T-cell (primary cell): Measurements from ENCODE around the gene GPD2. TPM values are rescaled to one million over a fixed set of nuclear protein-coding genes. Genes with fewer than 3 reads are reported as not detected.

Source experiments
- ATAC-seq, 4 experiments: fragments of 200-7000 bp in 3 of 4; fragments of 150-1000 bp in 1 of 4; cut with Tn5 transposase; replicated peaks in 1 of 4; 1 replicate in 3 of 4; 2 replicates in 1 of 4; pipeline ENCODE4 v1.10.0; 2021; ENCODE audit warnings: moderate library complexity in 3 of 4, mild to moderate bottlenecking in 2 of 4, moderate number of reproducible peaks in 1 of 4
- CTCF ChIA-PET, 2 donors: fragments of 300-600 bp; sonication (Branson Sonifier 250); formaldehyde crosslinking; loops; one replicate each; lab custom pipeline; 2022; ENCODE audit warnings: antibody characterized with exemption in 2 of 2; lab: Charles Lee
- POLR2A ChIA-PET, 2 donors: fragments of 300-600 bp; sonication (Branson Sonifier 250); formaldehyde crosslinking; loops; one replicate each; lab custom pipeline; 2022; ENCODE audit warnings: antibody characterized with exemption in 2 of 2; lab: Charles Lee
- DNase-seq, 35 experiments: peaks; one replicate each; pipeline versions ENCODE4 v3.0.0 to v3.0.0-alpha.2; 2013 to 2023
- H3K27ac ChIP-seq: one replicate; pipeline ENCODE4 v1.5.1; 2013; ENCODE audit warnings: low read length
- H3K27me3 ChIP-seq, 2 experiments: replicated peaks in 1 of 2; 1 replicate in 1 of 2; 2 replicates in 1 of 2; pipeline versions ENCODE4 v1.6.1 to v1.7.0; 2013; ENCODE audit warnings: low read length in 1 of 2, mixed read lengths in 1 of 2; ENCODE audit not compliant: control insufficient read depth in 2 of 2, insufficient read depth in 2 of 2; ENCODE audit errors: extremely low read depth in 1 of 2
- H3K36me3 ChIP-seq, 2 donors: 1 replicate in 1 of 2; 2 replicates in 1 of 2; pipeline versions ENCODE4 v1.6.1 to v1.7.0; 2013; ENCODE audit warnings: low read length in 1 of 2; ENCODE audit not compliant: control insufficient read depth in 2 of 2, insufficient read depth in 1 of 2; ENCODE audit errors: extremely low read depth in 1 of 2
- H3K4me1 ChIP-seq, 2 experiments: 1 replicate in 1 of 2; 2 replicates in 1 of 2; pipeline versions ENCODE4 v1.6.1 to v1.7.0; 2013; ENCODE audit warnings: low read length in 2 of 2, mixed read lengths in 1 of 2; ENCODE audit not compliant: insufficient read depth in 2 of 2, control insufficient read depth in 1 of 2; ENCODE audit errors: extremely low read depth in 1 of 2
- H3K4me3 ChIP-seq, 2 donors: 1 replicate in 1 of 2; 2 replicates in 1 of 2; pipeline versions ENCODE4 v1.5.1 to v1.7.0; 2013; ENCODE audit warnings: mild to moderate bottlenecking in 2 of 2, low read length in 1 of 2, moderate library complexity in 1 of 2; ENCODE audit not compliant: control insufficient read depth in 1 of 2; ENCODE audit errors: extremely low read depth in 1 of 2
- H3K9me3 ChIP-seq: 2 replicates; pipeline ENCODE4 v1.7.0; 2013
- H3K27ac Mint-ChIP-seq, 2 donors: one replicate each; pipeline ENCODE4 v1.8.0; 2020 to 2021; ENCODE audit warnings: mild to moderate bottlenecking in 2 of 2, mixed read lengths in 2 of 2
- H3K27me3 Mint-ChIP-seq, 2 donors: one replicate each; pipeline ENCODE4 v1.8.0; 2021 to 2022; ENCODE audit warnings: mixed read lengths in 2 of 2
- H3K36me3 Mint-ChIP-seq: one replicate; pipeline ENCODE4 v1.8.0; 2021; ENCODE audit warnings: mixed read lengths
- H3K4me1 Mint-ChIP-seq, 3 donors: one replicate each; pipeline ENCODE4 v1.8.0; 2020 to 2022; ENCODE audit warnings: mixed read lengths in 3 of 3, mild to moderate bottlenecking in 1 of 3
- H3K4me3 Mint-ChIP-seq, 3 donors: one replicate each; pipeline ENCODE4 v1.8.0; 2020 to 2022; ENCODE audit warnings: mild to moderate bottlenecking in 3 of 3, mixed read lengths in 3 of 3, moderate library complexity in 3 of 3
- H3K9me3 Mint-ChIP-seq, 3 donors: one replicate each; pipeline ENCODE4 v1.8.0; 2020 to 2022; ENCODE audit warnings: mixed read lengths in 3 of 3
- WGBS: methylation state at CpG from one replicate; pipeline ENCODE4 v1.1.5; 2013; ENCODE audit warnings: missing lambda C conversion rate; ENCODE audit not compliant: insufficient coverage; 5-methylcytosine and 5-hydroxymethylcytosine counted together
- total RNA-seq, 35 experiments: library from RNA in 6 of 35; stranded (reverse) in 6 of 35; fragments of 120-200 nt in 1 of 35; gene quantifications; one replicate each; pipeline versions ENCODE4 v1.2.1 to v1.2.4 and lab custom pipeline; 2013 to 2026

Gene GPD2
- total RNA-seq, 5 donors from 2014 or later (not counting 1 experiment from before 2014, with no cell fraction given), result 9.2 to 12.8 (median 10.5) TPM

- no peak for DNase-seq
- Histone ChIP-seq H3K4me1 (no peaks in the 10 kb centered on the region), H3K4me3 (no peak overlapping the region), H3K36me3 (no peaks in the 10 kb centered on the region), H3K27ac (no peak overlapping the region), H3K9me3 (no peaks in the 10 kb centered on the region), H3K27me3 (no peaks in the 10 kb centered on the region)
- Mint-ChIP-seq H3K27ac (no peak overlapping the region), H3K27me3 (peaks cover 6 to 7% of the 10 kb centered on the region in 2 donors), H3K9me3 (no peaks in the 10 kb centered on the region), H3K4me3 (no peak overlapping the region), H3K36me3 (no peaks in the 10 kb centered on the region), H3K4me1 (no peaks in the 10 kb centered on the region)
- CTCF ChIA-PET, result no interaction called here
- 100% methylated on average over 1 of the region's 2 CpGs for WGBS
- ATAC-seq, result no peak
- POLR2A ChIA-PET, result no interaction called here
These were observed 182.9 kb downstream of the GPD2 start for GRCh38 chr2:156619021-156619539.

DNA sequence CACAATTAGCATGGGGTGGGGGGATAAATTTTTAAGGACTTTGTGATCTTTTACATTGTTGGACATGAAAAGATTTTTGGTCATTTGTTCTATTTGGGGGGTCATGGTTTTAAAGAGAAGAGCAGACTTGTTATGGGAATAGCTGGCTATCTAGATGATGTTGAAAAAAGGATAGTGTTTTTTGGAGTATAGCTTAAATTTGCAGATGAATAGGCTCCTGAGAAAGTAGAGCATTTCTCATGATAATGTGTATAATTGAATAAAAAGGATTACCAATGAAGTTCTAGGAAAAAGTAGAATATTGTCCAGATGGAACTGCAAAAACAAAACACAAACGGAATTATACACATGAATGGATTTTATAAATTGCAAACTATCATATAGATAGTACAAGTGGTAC lies 186.3 kb downstream of the GPD2 start:
- no CpG with 5 or more reads among the region's 1 CpG for WGBS
- no peak overlapping the region for H3K27ac Mint-ChIP-seq
- POLR2A ChIA-PET, result no interaction called here

GRCh38 chr2:156625360-156626170 lies 189.4 kb downstream of the GPD2 start:
- Histone ChIP-seq H3K36me3 (no peaks in the 10 kb centered on the region), H3K4me1 (no peaks in the 10 kb centered on the region), H3K27me3 (peaks cover 0 to 3% of the 10 kb centered on the region in 2 experiments), H3K4me3 (no peak overlapping the region), H3K27ac (no peak overlapping the region), H3K9me3 (no peaks in the 10 kb centered on the region)
- 67% methylated on average over 1 of the region's 5 CpGs for WGBS
- Mint-ChIP-seq H3K27ac (no peak overlapping the region), H3K4me1 (no peaks in the 10 kb centered on the region), H3K9me3 (peaks cover 0 to 6% (median 5%) of the 10 kb centered on the region in 3 donors), H3K4me3 (no peak overlapping the region), H3K27me3 (peaks cover 12 to 15% of the 10 kb centered on the region in 2 donors), H3K36me3 (no peaks in the 10 kb centered on the region)
- ATAC-seq, result no peak
- no peak for DNase-seq
- CTCF ChIA-PET, result no interaction called here
- POLR2A ChIA-PET, result no interaction called here

More for the DNA sequence above, 186.3 kb downstream of the GPD2 start:
- ATAC-seq, result no peak
- Mint-ChIP-seq H3K4me3 (no peak overlapping the region), H3K27me3 (peaks cover 7 to 11% of the 10 kb centered on the region in 2 donors), H3K36me3 (no peaks in the 10 kb centered on the region), H3K4me1 (no peaks in the 10 kb centered on the region), H3K9me3 (peaks cover 0 to 6% (median 5%) of the 10 kb centered on the region in 3 donors)
- H3K36me3 ChIP-seq, result no peaks in the 10 kb centered on the region
- no peaks in the 10 kb centered on the region for H3K4me1 ChIP-seq
- H3K27ac ChIP-seq, result no peak overlapping the region
- H3K4me3 ChIP-seq, result no peak overlapping the region
- no peaks in the 10 kb centered on the region for H3K9me3 ChIP-seq
- CTCF ChIA-PET, result no interaction called here
- DNase-seq, result no peak
- H3K27me3 ChIP-seq, result peaks cover 0 to 3% of the 10 kb centered on the region in 2 experiments

DNA sequence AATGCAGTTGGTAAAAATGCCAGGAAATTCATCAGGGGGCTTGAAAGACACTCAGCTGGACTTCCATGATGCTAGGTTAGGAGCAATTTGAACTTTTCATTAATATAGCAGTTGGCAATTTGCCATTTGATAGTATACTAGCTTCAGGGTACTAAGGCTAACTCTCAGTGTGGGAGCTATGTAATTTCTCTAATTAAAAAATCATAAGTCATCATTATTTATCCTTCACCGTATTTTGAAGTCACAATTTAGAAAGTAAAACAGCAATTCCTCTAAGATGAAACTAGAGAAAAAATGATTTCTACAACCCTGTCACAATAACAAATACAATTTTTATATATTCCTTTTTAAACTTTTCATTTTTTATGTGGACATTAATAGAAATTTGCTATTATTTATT lies 190.8 kb downstream of the GPD2 start:
- no peak overlapping the region for H3K4me3 Mint-ChIP-seq
- Histone ChIP-seq H3K27me3 (peaks cover 0 to 3% of the 10 kb centered on the region in 2 experiments), H3K4me1 (no peaks in the 10 kb centered on the region), H3K9me3 (no peaks in the 10 kb centered on the region), H3K36me3 (no peaks in the 10 kb centered on the region), H3K27ac (no peak overlapping the region), H3K4me3 (no peak overlapping the region)
- CTCF ChIA-PET, result no interaction called here
- no peak overlapping the region for H3K27ac Mint-ChIP-seq
- H3K27me3 Mint-ChIP-seq, result peaks cover 15 to 19% of the 10 kb centered on the region in 2 donors
- WGBS, result no CpG with 5 or more reads among the region's 1 CpG
- H3K9me3 Mint-ChIP-seq, result peaks cover 0 to 6% (median 5%) of the 10 kb centered on the region in 3 donors
- ATAC-seq (no peak), DNase-seq (no peak)
- no peaks in the 10 kb centered on the region for H3K4me1 Mint-ChIP-seq
- POLR2A ChIA-PET, result no interaction called here
- H3K36me3 Mint-ChIP-seq, result no peaks in the 10 kb centered on the region

- POLR2A ChIA-PET, result no interaction called here
These were observed 194.6 kb downstream of the GPD2 start for GRCh38 chr2:156630579-156631337.

GRCh38 chr2:156635646-156636045 lies 199.5 kb downstream of the GPD2 start:
- POLR2A ChIA-PET, result no interaction called here
- no peak overlapping the region for H3K4me3 Mint-ChIP-seq

More at GRCh38 chr2:156630579-156631337, 194.6 kb downstream of the GPD2 start:
- no peaks in the 10 kb centered on the region for H3K9me3 ChIP-seq
- Mint-ChIP-seq H3K27me3 (peaks cover 19 to 25% of the 10 kb centered on the region in 2 donors), H3K27ac (no peak overlapping the region), H3K4me1 (no peaks in the 10 kb centered on the region), H3K36me3 (no peaks in the 10 kb centered on the region), H3K9me3 (no peaks in the 10 kb centered on the region), H3K4me3 (no peak overlapping the region)
- H3K27me3 ChIP-seq, result no peaks in the 10 kb centered on the region
- ATAC-seq, result no peak
- no peaks in the 10 kb centered on the region for H3K4me1 ChIP-seq
- no peaks in the 10 kb centered on the region for H3K36me3 ChIP-seq
- 0% methylated on average over 1 of the region's 1 CpG for WGBS
- DNase-seq, result no peak
- no peak overlapping the region for H3K27ac ChIP-seq
- H3K4me3 ChIP-seq, result no peak overlapping the region
- CTCF ChIA-PET, result no interaction called here

More at GRCh38 chr2:156635646-156636045, 199.5 kb downstream of the GPD2 start:
- Histone ChIP-seq H3K27ac (no peak overlapping the region), H3K36me3 (no peaks in the 10 kb centered on the region), H3K4me3 (no peak overlapping the region), H3K4me1 (no peaks in the 10 kb centered on the region), H3K9me3 (no peaks in the 10 kb centered on the region), H3K27me3 (peaks cover 2 to 5% of the 10 kb centered on the region in 2 experiments)
- no CpG with 5 or more reads among the region's 3 CpGs for WGBS
- CTCF ChIA-PET, result no interaction called here
- H3K27me3 Mint-ChIP-seq, result peaks cover 13 to 15% of the 10 kb centered on the region in 2 donors
- ATAC-seq (no peak), DNase-seq (no peak)
- H3K9me3 Mint-ChIP-seq, result peaks cover 4 to 5% (median 5%) of the 10 kb centered on the region in 3 donors
- H3K4me1 Mint-ChIP-seq, result no peaks in the 10 kb centered on the region
- no peak overlapping the region for H3K27ac Mint-ChIP-seq
- no peaks in the 10 kb centered on the region for H3K36me3 Mint-ChIP-seq
